Subcutaneous abdominal adipose tissue (tissue), 5 donors: ENCODE data around the gene HLF.

Experiments
- H3K27ac ChIP-seq: one replicate; pipeline ENCODE4 v1.7.0; 2013; ENCODE audit warnings: low read depth, mild to moderate bottlenecking, inconsistent platforms, low read length, moderate library complexity
- H3K27me3 ChIP-seq, 5 donors: one replicate each; pipeline ENCODE4 v1.7.0; 2013; ENCODE audit warnings: low read length in 5 of 5, inconsistent platforms in 1 of 5; ENCODE audit not compliant: control insufficient read depth in 5 of 5, insufficient read depth in 4 of 5
- H3K36me3 ChIP-seq, 5 donors: one replicate each; pipeline ENCODE4 v1.7.0; 2013; ENCODE audit warnings: low read length in 5 of 5; ENCODE audit not compliant: control insufficient read depth in 5 of 5, insufficient read depth in 5 of 5
- H3K4me1 ChIP-seq, 5 donors: one replicate each; pipeline ENCODE4 v1.7.0; 2013; ENCODE audit warnings: low read length in 5 of 5, mild to moderate bottlenecking in 3 of 5, moderate library complexity in 1 of 5; ENCODE audit not compliant: control insufficient read depth in 5 of 5, insufficient read depth in 5 of 5
- H3K4me3 ChIP-seq, 5 donors: one replicate each; pipeline ENCODE4 v1.7.0; 2013; ENCODE audit warnings: low read length in 5 of 5, low read depth in 1 of 5
- H3K9ac ChIP-seq, 5 donors: one replicate each; pipeline ENCODE4 v1.7.0; 2013; ENCODE audit warnings: low read length in 5 of 5, mild to moderate bottlenecking in 4 of 5, moderate library complexity in 3 of 5
- H3K9me3 ChIP-seq, 5 donors: one replicate each; pipeline ENCODE4 v1.7.0; 2013; ENCODE audit warnings: low read length in 5 of 5; ENCODE audit not compliant: control insufficient read depth in 5 of 5
- donor health status: healthy.
- donor health status: healthy.
- donor health status: healthy.
- donor health status: healthy.
- donor health status: healthy.

HLF gene

DNA sequence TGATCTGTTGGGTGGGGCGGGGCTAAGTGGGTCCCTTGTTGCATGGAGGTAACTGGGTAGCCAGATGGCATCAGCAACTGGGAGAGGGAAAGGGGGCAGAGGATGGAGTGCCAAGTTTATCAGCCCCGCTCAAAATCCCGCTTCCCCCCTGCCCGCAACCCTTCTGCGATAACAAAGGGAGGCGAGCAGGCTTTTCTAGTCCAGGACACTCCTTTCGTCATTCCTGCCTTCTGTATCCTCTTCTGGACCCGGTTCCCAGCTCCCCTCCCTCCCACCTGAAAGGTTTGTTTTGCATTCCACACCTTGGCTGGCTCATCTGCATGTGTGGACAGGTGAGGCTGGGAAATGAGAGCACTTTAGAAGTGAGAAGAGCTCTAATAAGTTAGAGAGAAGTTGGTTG lies 53.3 kb downstream of the HLF start:
- Histone ChIP-seq H3K4me3 (no peak overlapping the region), H3K4me1 (no peaks in the 10 kb centered on the region), H3K9me3 (no peaks in the 10 kb centered on the region), H3K36me3 (peaks cover 9 to 32% (median 17%) of the 10 kb centered on the region in 5 donors), H3K27me3 (no peaks in the 10 kb centered on the region), H3K9ac (no peak overlapping the region), H3K27ac (no peak overlapping the region)

- Histone ChIP-seq H3K9me3 (no peaks in the 10 kb centered on the region), H3K9ac (no peak overlapping the region), H3K36me3 (peaks cover 9 to 32% (median 17%) of the 10 kb centered on the region in 5 donors), H3K4me3 (no peak overlapping the region), H3K27me3 (no peaks in the 10 kb centered on the region), H3K27ac (no peak overlapping the region), H3K4me1 (no peaks in the 10 kb centered on the region)
These were observed 54.1 kb downstream of the HLF start for GRCh38 chr17:55318715-55319487.

DNA sequence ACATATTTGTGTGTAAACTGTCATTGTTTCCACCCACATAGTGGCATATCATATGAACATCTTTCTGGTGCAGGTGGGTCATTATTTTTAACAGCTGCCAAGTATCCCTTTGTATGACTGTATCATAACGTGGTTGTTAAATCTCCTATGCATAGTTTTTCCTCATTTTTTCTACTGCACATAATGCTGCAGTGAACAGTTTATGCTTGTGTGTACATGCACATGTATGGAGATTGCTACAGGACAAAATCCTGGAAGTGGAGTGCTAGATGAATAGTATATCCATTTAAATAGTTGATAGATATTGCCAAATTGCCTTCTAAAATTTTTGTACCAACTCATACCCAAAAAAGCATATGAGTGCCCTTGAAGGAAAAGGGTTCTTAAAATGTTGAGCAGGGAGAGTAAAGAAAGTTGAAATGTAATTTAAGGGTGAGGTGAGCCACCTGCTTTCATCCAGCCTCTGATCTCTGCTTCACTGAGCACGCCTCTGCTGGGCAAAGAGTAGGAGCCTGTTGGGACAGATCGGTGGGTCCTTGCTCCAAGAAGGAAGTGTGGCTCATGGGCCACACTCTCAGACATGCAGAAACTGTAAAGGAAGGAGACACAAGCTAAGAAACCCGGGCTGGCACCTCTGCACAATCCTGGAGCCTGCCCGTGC lies 55.3 kb downstream of the HLF start:
- H3K36me3 ChIP-seq: peaks cover 9 to 32% (median 17%) of the 10 kb centered on the region in 5 donors
- H3K9ac ChIP-seq: no peak overlapping the region
- no peaks in the 10 kb centered on the region for H3K9me3 ChIP-seq
- H3K4me3 ChIP-seq: no peak overlapping the region
- no peaks in the 10 kb centered on the region for H3K27me3 ChIP-seq
- no peaks in the 10 kb centered on the region for H3K4me1 ChIP-seq
- H3K27ac ChIP-seq: no peak overlapping the region

DNA sequence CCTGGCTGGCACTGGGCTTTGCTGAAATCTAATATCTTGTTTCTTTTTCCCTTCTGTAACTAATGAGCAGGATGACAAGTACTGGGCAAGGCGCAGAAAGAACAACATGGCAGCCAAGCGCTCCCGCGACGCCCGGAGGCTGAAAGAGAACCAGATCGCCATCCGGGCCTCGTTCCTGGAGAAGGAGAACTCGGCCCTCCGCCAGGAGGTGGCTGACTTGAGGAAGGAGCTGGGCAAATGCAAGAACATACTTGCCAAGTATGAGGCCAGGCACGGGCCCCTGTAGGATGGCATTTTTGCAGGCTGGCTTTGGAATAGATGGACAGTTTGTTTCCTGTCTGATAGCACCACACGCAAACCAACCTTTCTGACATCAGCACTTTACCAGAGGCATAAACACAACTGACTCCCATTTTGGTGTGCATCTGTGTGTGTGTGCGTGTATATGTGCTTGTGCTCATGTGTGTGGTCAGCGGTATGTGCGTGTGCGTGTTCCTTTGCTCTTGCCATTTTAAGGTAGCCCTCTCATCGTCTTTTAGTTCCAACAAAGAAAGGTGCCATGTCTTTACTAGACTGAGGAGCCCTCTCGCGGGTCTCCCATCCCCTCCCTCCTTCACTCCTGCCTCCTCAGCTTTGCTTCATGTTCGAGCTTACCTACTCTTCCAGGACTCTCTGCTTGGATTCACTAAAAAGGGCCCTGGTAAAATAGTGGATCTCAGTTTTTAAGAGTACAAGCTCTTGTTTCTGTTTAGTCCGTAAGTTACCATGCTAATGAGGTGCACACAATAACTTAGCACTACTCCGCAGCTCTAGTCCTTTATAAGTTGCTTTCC lies 56.0 kb downstream of the HLF start:
- Histone ChIP-seq H3K9me3 (no peaks in the 10 kb centered on the region), H3K4me1 (peaks cover 0 to 3% (median 0%) of the 10 kb centered on the region in 5 donors), H3K9ac (no peak overlapping the region), H3K27ac (no peak overlapping the region), H3K36me3 (peaks cover 9 to 27% (median 17%) of the 10 kb centered on the region in 5 donors), H3K4me3 (no peak overlapping the region), H3K27me3 (no peaks in the 10 kb centered on the region)

GRCh38 chr17:55321427-55322060 lies 56.8 kb downstream of the HLF start:
- no peaks in the 10 kb centered on the region for H3K27me3 ChIP-seq

DNA sequence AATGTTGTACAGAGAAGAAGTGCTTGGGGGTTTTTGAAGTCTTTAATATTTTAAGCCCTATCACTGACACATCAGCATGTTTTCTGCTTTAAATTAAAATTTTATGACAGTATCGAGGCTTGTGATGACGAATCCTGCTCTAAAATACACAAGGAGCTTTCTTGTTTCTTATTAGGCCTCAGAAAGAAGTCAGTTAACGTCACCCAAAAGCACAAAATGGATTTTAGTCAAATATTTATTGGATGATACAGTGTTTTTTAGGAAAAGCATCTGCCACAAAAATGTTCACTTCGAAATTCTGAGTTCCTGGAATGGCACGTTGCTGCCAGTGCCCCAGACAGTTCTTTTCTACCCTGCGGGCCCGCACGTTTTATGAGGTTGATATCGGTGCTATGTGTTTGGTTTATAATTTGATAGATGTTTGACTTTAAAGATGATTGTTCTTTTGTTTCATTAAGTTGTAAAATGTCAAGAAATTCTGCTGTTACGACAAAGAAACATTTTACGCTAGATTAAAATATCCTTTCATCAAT lies 57.8 kb downstream of the HLF start:
- H3K36me3 ChIP-seq: peaks cover 4 to 20% (median 12%) of the 10 kb centered on the region in 5 donors
- peaks cover 0 to 3% (median 0%) of the 10 kb centered on the region in 5 donors for H3K4me1 ChIP-seq
- no peak overlapping the region for H3K27ac ChIP-seq
- H3K9me3 ChIP-seq: no peaks in the 10 kb centered on the region
- H3K27me3 ChIP-seq: no peaks in the 10 kb centered on the region
- no peak overlapping the region for H3K4me3 ChIP-seq
- no peak overlapping the region for H3K9ac ChIP-seq

More at GRCh38 chr17:55321427-55322060, 56.8 kb downstream of the HLF start:
- Histone ChIP-seq H3K36me3 (peaks cover 4 to 22% (median 16%) of the 10 kb centered on the region in 5 donors), H3K27ac (no peak overlapping the region), H3K4me1 (peaks cover 0 to 3% (median 0%) of the 10 kb centered on the region in 5 donors), H3K4me3 (no peak overlapping the region), H3K9me3 (no peaks in the 10 kb centered on the region), H3K9ac (no peak overlapping the region)

- Histone ChIP-seq H3K27me3 (no peaks in the 10 kb centered on the region), H3K27ac (no peak overlapping the region), H3K36me3 (peaks cover 4 to 11% (median 10%) of the 10 kb centered on the region in 5 donors), H3K4me3 (no peak overlapping the region), H3K9me3 (no peaks in the 10 kb centered on the region), H3K4me1 (peaks cover 0 to 3% (median 0%) of the 10 kb centered on the region in 5 donors), H3K9ac (no peak overlapping the region)
These were observed 58.9 kb downstream of the HLF start for GRCh38 chr17:55323518-55324295.

DNA sequence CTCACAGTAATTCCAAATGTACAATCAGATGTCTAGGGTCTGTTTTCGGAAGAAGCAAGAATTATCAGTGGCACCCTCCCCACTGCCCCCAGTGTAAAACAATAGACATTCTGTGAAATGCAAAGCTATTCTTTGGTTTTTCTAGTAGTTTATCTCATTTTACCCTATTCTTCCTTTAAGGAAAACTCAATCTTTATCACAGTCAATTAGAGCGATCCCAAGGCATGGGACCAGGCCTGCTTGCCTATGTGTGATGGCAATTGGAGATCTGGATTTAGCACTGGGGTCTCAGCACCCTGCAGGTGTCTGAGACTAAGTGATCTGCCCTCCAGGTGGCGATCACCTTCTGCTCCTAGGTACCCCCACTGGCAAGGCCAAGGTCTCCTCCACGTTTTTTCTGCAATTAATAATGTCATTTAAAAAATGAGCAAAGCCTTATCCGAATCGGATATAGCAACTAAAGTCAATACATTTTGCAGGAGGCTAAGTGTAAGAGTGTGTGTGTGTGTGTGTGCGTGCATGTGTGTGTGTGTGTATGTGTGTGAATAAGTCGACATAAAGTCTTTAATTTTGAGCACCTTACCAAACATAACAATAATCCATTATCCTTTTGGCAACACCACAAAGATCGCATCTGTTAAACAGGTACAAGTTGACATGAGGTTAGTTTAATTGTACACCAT lies 59.7 kb downstream of the HLF start:
- H3K27me3 ChIP-seq: no peaks in the 10 kb centered on the region
- H3K27ac ChIP-seq: no peak overlapping the region

More for the DNA sequence above, 59.7 kb downstream of the HLF start:
- no peak overlapping the region for H3K4me3 ChIP-seq
- H3K36me3 ChIP-seq: peaks cover 4 to 11% (median 10%) of the 10 kb centered on the region in 5 donors
- no peaks in the 10 kb centered on the region for H3K9me3 ChIP-seq
- peaks cover 0 to 3% (median 0%) of the 10 kb centered on the region in 5 donors for H3K4me1 ChIP-seq
- H3K9ac ChIP-seq: no peak overlapping the region
